ENCODE data around the gene CCDC138.

CCDC138 gene

DNA sequence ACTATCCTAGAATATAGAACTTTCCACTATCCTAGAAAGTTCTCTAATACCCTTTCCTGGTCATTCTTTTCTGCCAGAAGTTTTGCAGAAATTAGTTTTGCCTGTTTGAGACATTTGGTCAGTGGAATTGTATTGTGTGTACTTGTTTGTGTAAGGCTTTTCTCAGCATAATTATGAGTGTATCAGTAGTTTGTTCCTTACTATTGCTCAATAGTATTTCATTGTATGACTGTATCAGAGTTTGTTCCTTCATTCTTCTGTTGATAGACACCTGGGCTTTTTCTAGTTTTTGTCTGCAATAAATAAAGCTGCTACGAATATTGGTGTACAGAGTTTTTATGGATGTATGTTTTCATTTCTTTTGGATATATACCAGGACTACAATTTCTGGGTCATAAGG lies 27.2 kb downstream of the CCDC138 start:
- peaks cover 5% of the 10 kb centered on the region for H3K79me2 ChIP-seq
- H3K27me3 ChIP-seq (ENCODE audit: control insufficient read depth, insufficient read depth, low read length): no peaks in the 10 kb centered on the region
- no peak overlapping the region for H3K9ac ChIP-seq
- H3K27ac ChIP-seq: no peak overlapping the region
- no peak overlapping the region for H3K4me2 ChIP-seq (ENCODE audit: low read length)
- H3K36me3 ChIP-seq (ENCODE audit: control insufficient read depth, insufficient read depth, low read length): no peaks in the 10 kb centered on the region
- no peaks in the 10 kb centered on the region for H3K9me3 ChIP-seq (ENCODE audit: control insufficient read depth, low read length)
- H3K4me3 ChIP-seq (ENCODE audit: low read depth, low read length): no peak overlapping the region
- no peak overlapping the region for H2AFZ ChIP-seq
- H3K4me1 ChIP-seq: no peaks in the 10 kb centered on the region
- TF ChIP-seq, protein P1, sequence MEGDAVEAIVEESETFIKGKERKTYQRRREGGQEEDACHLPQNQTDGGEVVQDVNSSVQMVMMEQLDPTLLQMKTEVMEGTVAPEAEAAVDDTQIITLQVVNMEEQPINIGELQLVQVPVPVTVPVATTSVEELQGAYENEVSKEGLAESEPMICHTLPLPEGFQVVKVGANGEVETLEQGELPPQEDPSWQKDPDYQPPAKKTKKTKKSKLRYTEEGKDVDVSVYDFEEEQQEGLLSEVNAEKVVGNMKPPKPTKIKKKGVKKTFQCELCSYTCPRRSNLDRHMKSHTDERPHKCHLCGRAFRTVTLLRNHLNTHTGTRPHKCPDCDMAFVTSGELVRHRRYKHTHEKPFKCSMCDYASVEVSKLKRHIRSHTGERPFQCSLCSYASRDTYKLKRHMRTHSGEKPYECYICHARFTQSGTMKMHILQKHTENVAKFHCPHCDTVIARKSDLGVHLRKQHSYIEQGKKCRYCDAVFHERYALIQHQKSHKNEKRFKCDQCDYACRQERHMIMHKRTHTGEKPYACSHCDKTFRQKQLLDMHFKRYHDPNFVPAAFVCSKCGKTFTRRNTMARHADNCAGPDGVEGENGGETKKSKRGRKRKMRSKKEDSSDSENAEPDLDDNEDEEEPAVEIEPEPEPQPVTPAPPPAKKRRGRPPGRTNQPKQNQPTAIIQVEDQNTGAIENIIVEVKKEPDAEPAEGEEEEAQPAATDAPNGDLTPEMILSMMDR (IDR thresholded peaks at IDR 0.05): no peak

DNA sequence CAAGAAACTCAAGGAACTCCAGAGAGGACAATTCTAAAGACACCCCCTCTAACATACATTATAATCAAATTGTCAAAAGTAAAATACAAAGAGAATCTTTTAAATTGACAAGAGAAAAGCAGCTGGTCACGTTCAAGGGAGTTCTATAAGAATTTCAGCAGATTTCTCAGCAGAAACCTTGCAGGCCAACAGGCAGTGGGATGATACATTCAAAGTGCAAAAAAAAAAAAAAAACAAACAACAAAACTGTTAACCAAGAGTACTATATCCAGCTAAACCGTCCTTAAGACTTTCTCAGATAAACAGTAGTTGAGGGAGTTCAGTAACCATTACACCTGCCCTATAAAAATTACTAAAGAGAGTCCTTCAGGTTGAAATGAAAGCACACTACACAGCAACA lies 33.9 kb downstream of the CCDC138 start:
- Histone ChIP-seq H3K9ac (no peak overlapping the region), H3K9me3 (ENCODE audit: control insufficient read depth, low read length) (no peaks in the 10 kb centered on the region), H3K27me3 (ENCODE audit: control insufficient read depth, insufficient read depth, low read length) (no peaks in the 10 kb centered on the region), H3K4me1 (no peaks in the 10 kb centered on the region), H3K27ac (no peak overlapping the region), H2AFZ (no peak overlapping the region), H3K4me3 (ENCODE audit: low read depth, low read length) (no peak overlapping the region), H3K36me3 (ENCODE audit: control insufficient read depth, insufficient read depth, low read length) (no peaks in the 10 kb centered on the region), H3K79me2 (no peaks in the 10 kb centered on the region), H3K4me2 (ENCODE audit: low read length) (no peak overlapping the region)
- TF ChIP-seq, protein P1 (IDR thresholded peaks at IDR 0.05): no peak

DNA sequence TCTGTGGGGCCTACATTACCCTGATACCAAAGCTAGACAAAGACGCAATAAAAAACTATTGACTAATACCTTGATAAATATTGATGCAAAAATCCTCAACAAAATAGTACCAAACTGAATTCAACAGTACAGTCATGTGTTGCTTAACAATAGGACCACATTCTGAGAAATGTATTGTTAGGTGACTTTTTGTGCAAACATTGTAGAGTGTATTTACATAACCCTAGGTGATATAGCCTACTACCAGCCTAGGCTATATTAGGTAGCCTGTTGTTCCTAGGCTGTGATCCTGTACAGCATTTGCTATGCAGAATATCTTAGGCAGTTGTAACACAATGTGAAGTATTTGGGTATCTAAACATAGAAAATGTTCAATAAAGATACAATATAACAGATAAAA lies 36.7 kb downstream of the CCDC138 start:
- no peaks in the 10 kb centered on the region for H3K36me3 ChIP-seq (ENCODE audit: control insufficient read depth, insufficient read depth, low read length)
- no peaks in the 10 kb centered on the region for H3K79me2 ChIP-seq
- no peak overlapping the region for H3K9ac ChIP-seq
- H3K4me2 ChIP-seq (ENCODE audit: low read length): no peak overlapping the region
- TF ChIP-seq, protein P1 (IDR thresholded peaks at IDR 0.05): no peak
- no peak overlapping the region for H3K4me3 ChIP-seq (ENCODE audit: low read depth, low read length)
- no peak overlapping the region for H2AFZ ChIP-seq
- H3K27me3 ChIP-seq (ENCODE audit: control insufficient read depth, insufficient read depth, low read length): no peaks in the 10 kb centered on the region
- no peaks in the 10 kb centered on the region for H3K4me1 ChIP-seq
- no peaks in the 10 kb centered on the region for H3K9me3 ChIP-seq (ENCODE audit: control insufficient read depth, low read length)
- no peak overlapping the region for H3K27ac ChIP-seq

DNA sequence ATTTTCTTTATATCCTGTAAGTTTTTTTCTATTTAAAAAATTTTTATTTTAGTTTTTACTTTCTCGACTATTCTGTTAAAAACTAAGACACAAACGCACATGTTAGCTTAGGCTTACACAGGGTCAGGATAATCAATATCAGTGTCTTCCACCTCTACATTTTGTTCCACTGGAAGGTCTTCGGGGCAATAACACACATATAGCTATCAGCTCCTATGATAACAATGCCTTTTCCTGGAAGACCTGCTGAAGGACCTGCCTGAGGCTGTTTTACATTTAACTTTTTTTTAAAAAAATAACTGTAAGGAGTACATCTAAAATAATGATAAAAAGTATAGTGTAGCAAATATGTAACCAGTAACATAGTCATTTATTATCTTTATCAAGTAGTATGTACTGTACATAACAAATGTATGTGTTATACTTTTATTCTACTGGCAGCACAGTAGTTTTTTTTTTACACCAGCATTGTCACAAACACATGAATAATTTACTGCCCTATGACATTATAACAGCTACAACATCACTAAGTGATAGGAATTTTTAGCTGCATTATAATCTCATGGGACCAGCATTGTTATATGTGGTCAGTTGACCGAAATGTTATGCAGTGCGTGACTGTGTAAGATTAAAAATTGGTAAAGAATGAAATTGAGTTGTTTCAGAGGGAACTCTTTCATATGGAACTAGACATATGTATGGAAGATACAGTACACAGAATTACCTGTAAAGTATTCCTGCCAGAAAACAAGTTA lies 37.9 kb downstream of the CCDC138 start:
- TF ChIP-seq, protein P1 (IDR thresholded peaks at IDR 0.05): no peak
- Histone ChIP-seq H3K36me3 (ENCODE audit: control insufficient read depth, insufficient read depth, low read length) (no peaks in the 10 kb centered on the region), H2AFZ (no peak overlapping the region), H3K4me3 (ENCODE audit: low read depth, low read length) (no peak overlapping the region), H3K9me3 (ENCODE audit: control insufficient read depth, low read length) (no peaks in the 10 kb centered on the region), H3K4me1 (no peaks in the 10 kb centered on the region), H3K9ac (no peak overlapping the region), H3K27ac (no peak overlapping the region), H3K27me3 (ENCODE audit: control insufficient read depth, insufficient read depth, low read length) (no peaks in the 10 kb centered on the region), H3K79me2 (no peaks in the 10 kb centered on the region), H3K4me2 (ENCODE audit: low read length) (no peak overlapping the region)

DNA sequence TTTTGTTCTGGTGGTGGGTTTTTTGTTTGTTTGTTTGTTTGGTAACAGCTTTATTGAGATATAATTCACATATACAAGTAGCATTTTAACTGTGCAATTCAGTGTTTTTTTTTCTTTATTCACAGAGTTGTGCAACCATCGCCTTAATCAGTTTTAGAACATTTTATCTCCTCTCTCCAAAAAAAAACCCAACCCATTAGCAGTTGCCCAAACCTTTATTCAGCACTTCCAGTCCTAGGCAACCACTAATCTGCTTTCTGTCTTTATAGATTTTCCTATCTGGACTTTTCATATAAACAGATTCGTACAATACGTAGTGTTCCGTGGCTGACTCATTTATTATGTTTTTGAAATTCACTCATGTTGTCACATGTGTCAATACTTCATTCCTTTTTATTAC lies 38.7 kb downstream of the CCDC138 start:
- TF ChIP-seq, protein P1 (IDR thresholded peaks at IDR 0.05): no peak
- Histone ChIP-seq H3K27ac (no peak overlapping the region), H3K9me3 (ENCODE audit: control insufficient read depth, low read length) (no peaks in the 10 kb centered on the region), H2AFZ (no peak overlapping the region), H3K4me2 (ENCODE audit: low read length) (no peak overlapping the region), H3K36me3 (ENCODE audit: control insufficient read depth, insufficient read depth, low read length) (no peaks in the 10 kb centered on the region), H3K4me3 (ENCODE audit: low read depth, low read length) (no peak overlapping the region), H3K9ac (no peak overlapping the region), H3K4me1 (no peaks in the 10 kb centered on the region), H3K79me2 (no peaks in the 10 kb centered on the region), H3K27me3 (ENCODE audit: control insufficient read depth, insufficient read depth, low read length) (no peaks in the 10 kb centered on the region)

Data from parathyroid adenoma (tissue), 2 donors.